ENCODE results near the gene CERS6. TPM values are rescaled to one million over a fixed set of nuclear protein-coding genes. Genes with fewer than 3 reads are reported as not detected.

CERS6 gene
- total and polyA plus RNA-seq, 10 donors: 2.5 to 22.3 (median 12.8) TPM

DNA sequence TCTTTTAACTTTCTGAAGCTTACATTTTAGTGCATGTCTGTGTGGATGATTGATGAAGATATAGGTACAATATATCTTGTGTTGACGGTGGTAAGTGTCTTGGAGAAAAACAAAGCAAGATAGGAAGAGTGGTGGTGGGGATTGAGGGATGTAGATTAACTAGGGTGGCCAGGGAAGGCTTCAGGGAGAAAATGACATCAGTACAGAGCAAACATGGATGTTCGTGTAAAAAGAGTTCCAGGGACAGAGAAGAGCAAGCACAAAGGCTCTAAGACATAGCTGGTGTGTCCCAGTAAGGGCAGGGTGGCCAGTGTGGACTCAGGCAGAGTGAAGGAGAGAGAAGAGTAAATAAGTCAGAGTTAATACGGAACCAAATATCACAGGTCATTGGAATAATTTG lies 2.7 kb upstream of the CERS6 start:
- WGBS, 5 donors: 87 to 98% (median 92%) methylated on average over 3 of the region's 3 CpGs
- TF ChIP-seq, protein P1, sequence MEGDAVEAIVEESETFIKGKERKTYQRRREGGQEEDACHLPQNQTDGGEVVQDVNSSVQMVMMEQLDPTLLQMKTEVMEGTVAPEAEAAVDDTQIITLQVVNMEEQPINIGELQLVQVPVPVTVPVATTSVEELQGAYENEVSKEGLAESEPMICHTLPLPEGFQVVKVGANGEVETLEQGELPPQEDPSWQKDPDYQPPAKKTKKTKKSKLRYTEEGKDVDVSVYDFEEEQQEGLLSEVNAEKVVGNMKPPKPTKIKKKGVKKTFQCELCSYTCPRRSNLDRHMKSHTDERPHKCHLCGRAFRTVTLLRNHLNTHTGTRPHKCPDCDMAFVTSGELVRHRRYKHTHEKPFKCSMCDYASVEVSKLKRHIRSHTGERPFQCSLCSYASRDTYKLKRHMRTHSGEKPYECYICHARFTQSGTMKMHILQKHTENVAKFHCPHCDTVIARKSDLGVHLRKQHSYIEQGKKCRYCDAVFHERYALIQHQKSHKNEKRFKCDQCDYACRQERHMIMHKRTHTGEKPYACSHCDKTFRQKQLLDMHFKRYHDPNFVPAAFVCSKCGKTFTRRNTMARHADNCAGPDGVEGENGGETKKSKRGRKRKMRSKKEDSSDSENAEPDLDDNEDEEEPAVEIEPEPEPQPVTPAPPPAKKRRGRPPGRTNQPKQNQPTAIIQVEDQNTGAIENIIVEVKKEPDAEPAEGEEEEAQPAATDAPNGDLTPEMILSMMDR (IDR thresholded peaks at IDR 0.05 in 8 of 11, conservative IDR thresholded peaks at IDR 0.05 in 3 of 11): no peak
- no peak for TF ChIP-seq POLR2A (IDR thresholded peaks at IDR 0.05)
- TF ChIP-seq POLR2AphosphoS5 (IDR thresholded peaks at IDR 0.05): no peak
- peaks cover 0 to 5% (median 0%) of the 10 kb centered on the region in 7 donors for H3K27me3 ChIP-seq (replicated peaks in 1 of 7)

DNA sequence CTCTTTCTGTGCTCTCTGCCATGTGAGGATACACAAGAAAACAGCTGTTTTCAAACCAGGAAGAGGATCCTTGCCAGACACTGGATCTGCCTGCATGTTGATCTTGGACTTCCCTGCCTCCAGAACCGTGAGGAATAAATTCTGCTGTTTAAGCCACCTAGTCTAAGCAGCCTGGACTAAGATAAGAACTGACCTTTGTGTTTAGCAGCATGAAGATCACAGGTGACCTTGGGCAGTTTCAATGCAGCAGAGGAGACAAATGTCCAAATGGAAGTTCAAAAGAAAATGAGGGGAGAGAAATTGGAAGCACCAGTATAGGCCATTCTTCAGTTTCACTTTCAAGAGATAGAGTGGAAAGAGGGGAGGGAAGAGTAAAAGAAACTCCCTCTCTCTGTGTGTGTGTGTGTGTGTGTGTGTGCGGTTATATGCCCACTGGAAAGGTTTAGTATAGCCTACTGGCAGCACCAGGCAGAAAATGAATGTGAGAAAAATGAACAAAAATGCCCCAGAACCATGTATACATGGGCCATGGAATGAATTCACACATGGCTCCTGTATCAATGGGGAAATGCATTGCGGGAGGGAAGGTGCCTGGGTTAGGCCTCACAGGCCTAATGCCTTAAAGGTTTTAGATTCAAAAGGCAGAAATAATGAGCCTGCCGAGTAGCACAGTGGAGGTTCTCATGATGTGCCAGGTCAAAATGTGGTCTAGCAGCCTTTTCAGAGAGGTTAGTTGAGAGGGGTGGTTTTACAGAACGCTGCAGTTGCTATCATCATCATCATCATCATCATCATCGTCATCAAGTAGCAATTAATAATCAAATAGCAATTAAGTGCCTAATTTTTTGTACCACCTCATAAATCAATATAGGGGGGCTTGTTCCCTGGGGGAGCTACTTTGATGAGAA lies 1.1 kb upstream of the CERS6 start:
- DNase-seq: no peak
- WGBS, 5 donors: 73 to 79% (median 77%) methylated on average over 6 of the region's 6 CpGs

More for the DNA sequence above, 2.7 kb upstream of the CERS6 start:
- Histone ChIP-seq H3K36me3 (no peaks in the 10 kb centered on the region), H3K27ac (no peak overlapping the region), H3K4me1 (peaks cover 0 to 33% (median 27%) of the 10 kb centered on the region in 6 donors), H3K4me3 (no peak overlapping the region), H3K9me3 (no peaks in the 10 kb centered on the region)
- no peak for DNase-seq
- intact Hi-C loops (cut with DNase I; ENCODE audit: low total_unique reads): no loop called here

DNA sequence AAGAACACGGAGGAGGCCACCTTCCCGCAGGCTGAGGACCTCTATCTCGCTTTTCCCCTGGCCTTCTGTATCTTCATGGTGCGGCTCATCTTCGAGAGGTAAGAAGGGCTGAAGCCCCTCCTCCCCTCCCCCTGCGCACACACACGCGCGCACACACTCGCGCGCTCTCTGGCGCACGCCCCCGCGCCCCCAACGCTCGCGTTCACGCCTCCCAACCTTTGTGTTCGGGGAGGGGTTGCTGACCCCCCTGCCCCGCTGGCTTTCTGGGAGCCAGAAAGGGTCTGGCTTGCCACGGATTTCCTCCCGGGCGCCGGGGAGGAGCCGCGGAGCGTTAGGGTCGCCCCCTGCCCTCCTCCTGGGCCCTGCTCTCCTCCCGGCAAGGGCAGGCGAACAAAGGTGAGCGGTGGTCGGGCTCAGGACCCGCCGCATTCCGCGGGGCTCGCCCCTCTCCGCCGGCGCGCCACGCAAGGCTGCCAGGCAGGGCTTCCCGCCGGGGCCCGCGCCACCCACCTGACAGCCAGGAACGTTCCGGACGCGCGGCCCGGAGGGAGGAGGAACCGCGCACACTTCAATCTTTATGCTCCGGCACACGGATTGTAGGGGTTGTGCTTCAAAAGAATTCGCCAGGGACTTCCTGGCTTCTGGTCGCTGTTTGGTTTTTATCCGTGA lies 583 bp downstream of the CERS6 start:
- H3K9me3 ChIP-seq: no peaks in the 10 kb centered on the region
- TF ChIP-seq, protein P1 (IDR thresholded peaks at IDR 0.05 in 8 of 11, conservative IDR thresholded peaks at IDR 0.05 in 3 of 11): no peak
- TF ChIP-seq POLR2AphosphoS5 (IDR thresholded peaks at IDR 0.05) (peak in 2 of 3 donors; percentile 46 to 63), POLR2A (IDR thresholded peaks at IDR 0.05) (no peak)
- DNase-seq: peak; percentile 87

More for the DNA sequence above, 1.1 kb upstream of the CERS6 start:
- Histone ChIP-seq H3K27me3 (replicated peaks in 1 of 7) (peaks cover 0 to 5% (median 0%) of the 10 kb centered on the region in 7 donors), H3K9me3 (no peaks in the 10 kb centered on the region), H3K4me3 (peak overlapping the region in 5 of 8 donors; percentile 78 to 99 (median 91)), H3K4me1 (peaks cover 0 to 41% (median 28%) of the 10 kb centered on the region in 6 donors), H3K27ac (peak overlapping the region in 3 of 8 donors; percentile 83 to 87 (median 85)), H3K36me3 (no peaks in the 10 kb centered on the region)
- TF ChIP-seq POLR2AphosphoS5 (IDR thresholded peaks at IDR 0.05) (no peak), POLR2A (IDR thresholded peaks at IDR 0.05) (no peak)
- TF ChIP-seq, protein P1 (IDR thresholded peaks at IDR 0.05 in 8 of 11, conservative IDR thresholded peaks at IDR 0.05 in 3 of 11): no peak
- intact Hi-C loops (cut with DNase I; ENCODE audit: low total_unique reads): no loop called here

More for the DNA sequence above, 583 bp downstream of the CERS6 start:
- Histone ChIP-seq H3K27me3 (replicated peaks in 1 of 7) (peaks cover 0 to 5% (median 0%) of the 10 kb centered on the region in 7 donors), H3K4me3 (peak overlapping the region; percentile 77 to 99 (median 85)), H3K4me1 (peaks cover 0 to 55% (median 28%) of the 10 kb centered on the region in 6 donors), H3K27ac (peak overlapping the region; percentile 11 to 87 (median 76)), H3K36me3 (no peaks in the 10 kb centered on the region)
- WGBS, 5 donors: 0 to 1% (median 1%) methylated on average over 29 to 61 of the region's 61 CpGs
- intact Hi-C loops (cut with DNase I; ENCODE audit: low total_unique reads): no loop called here

Measured in spleen (tissue), 11 donors.